ENCODE measurements around the gene IL7R. TPM values are rescaled to one million over a fixed set of nuclear protein-coding genes. Genes with fewer than 3 reads are reported as not detected.
"Not testable (repeated sequence)": the region's sequence is repeated elsewhere in the genome, so short reads cannot be mapped to it uniquely, and the experiment has no call there.

Gene IL7R
- total RNA-seq, 1 experiment from 2014 or later = 7.7 TPM

DNA sequence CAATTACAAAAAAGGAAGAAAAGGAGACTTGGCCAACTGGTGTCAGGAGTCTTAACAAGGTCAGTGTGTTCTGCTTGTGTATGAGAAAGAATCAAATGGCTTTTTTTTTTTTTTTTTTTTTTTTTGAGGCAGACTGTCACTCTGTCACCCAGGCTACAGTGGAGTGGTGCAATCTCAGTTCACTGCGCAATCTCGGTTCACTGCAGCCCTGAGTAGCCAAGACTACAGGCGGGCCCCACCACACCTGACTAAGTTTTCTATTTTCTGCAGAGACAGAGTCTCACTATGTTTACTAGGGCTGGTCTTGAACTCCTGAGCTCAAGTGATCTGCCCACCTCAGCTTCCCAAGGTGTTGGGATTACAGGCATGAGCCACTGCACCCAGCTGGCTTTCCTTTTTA is 3.1 kb upstream of the IL7R start:
- Histone ChIP-seq H3K9me3 (ENCODE audit: low read depth, low read length, poor library complexity, severe bottlenecking) (no peaks in the 10 kb centered on the region), H3K4me1 (ENCODE audit: insufficient read depth, low read length, poor library complexity, severe bottlenecking) (peaks cover 40% of the 10 kb centered on the region), H3K27ac (ENCODE audit: low read depth, low read length, poor library complexity, severe bottlenecking) (no peak overlapping the region), H3K4me3 (ENCODE audit: low read depth, low read length, poor library complexity, severe bottlenecking) (no peak overlapping the region), H3K27me3 (replicated peaks; ENCODE audit: insufficient read depth, low read depth, low read length, poor library complexity) (no peaks in the 10 kb centered on the region), H3K36me3 (ENCODE audit: insufficient read depth, low read length, poor library complexity, severe bottlenecking) (no peaks in the 10 kb centered on the region)
- DNase-seq (ENCODE audit: low spot score) = no peak
- ChIA-PET POLR2A (ENCODE audit: low non-redundant PET) (no interaction called here), CTCF (no interaction called here)
- TF ChIP-seq EZH2 (IDR thresholded peaks at IDR 0.05; ENCODE audit: borderline replicate concordance, low read depth, low read length, poor library complexity, severe bottlenecking) = no peak
- TF ChIP-seq, protein P1, sequence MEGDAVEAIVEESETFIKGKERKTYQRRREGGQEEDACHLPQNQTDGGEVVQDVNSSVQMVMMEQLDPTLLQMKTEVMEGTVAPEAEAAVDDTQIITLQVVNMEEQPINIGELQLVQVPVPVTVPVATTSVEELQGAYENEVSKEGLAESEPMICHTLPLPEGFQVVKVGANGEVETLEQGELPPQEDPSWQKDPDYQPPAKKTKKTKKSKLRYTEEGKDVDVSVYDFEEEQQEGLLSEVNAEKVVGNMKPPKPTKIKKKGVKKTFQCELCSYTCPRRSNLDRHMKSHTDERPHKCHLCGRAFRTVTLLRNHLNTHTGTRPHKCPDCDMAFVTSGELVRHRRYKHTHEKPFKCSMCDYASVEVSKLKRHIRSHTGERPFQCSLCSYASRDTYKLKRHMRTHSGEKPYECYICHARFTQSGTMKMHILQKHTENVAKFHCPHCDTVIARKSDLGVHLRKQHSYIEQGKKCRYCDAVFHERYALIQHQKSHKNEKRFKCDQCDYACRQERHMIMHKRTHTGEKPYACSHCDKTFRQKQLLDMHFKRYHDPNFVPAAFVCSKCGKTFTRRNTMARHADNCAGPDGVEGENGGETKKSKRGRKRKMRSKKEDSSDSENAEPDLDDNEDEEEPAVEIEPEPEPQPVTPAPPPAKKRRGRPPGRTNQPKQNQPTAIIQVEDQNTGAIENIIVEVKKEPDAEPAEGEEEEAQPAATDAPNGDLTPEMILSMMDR (conservative IDR thresholded peaks at IDR 0.05; ENCODE audit: low read depth, low read length) = no peak
- BruUV-seq (replicated peaks) = no TSS peak
- intact Hi-C loops (cut with micrococcal nuclease; ENCODE audit: unreplicated experiment) = no loop called here

- intact Hi-C loops (cut with micrococcal nuclease; ENCODE audit: unreplicated experiment) = no loop called here
- no TSS peak for BruUV-seq (replicated peaks)
Observed at GRCh38 chr5:35854248-35854647, 2.4 kb upstream of the IL7R start.

DNA sequence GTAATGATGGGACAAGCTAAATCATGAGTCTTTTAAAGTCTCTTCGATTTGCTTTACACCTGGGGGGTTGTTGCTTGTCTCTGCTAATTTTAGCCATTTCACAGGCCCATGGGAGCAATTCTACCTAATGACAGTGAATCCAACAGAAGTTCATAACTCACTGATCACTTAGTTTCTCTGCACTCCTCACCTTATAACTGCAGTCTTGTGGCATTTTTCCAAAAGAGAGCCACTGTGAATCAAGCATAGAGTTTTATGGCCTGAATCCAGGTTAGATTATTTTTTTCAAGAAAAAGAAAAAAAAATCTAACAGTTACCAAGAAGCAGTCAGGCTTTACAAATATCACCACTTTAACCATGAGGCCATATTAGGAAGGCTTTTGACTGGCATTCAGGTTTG is 1.5 kb upstream of the IL7R start:
- Histone ChIP-seq H3K9me3 (ENCODE audit: low read depth, low read length, poor library complexity, severe bottlenecking) (no peaks in the 10 kb centered on the region), H3K27me3 (replicated peaks; ENCODE audit: insufficient read depth, low read depth, low read length, poor library complexity) (no peaks in the 10 kb centered on the region), H3K4me1 (ENCODE audit: insufficient read depth, low read length, poor library complexity, severe bottlenecking) (peaks cover 54% of the 10 kb centered on the region), H3K4me3 (ENCODE audit: low read depth, low read length, poor library complexity, severe bottlenecking) (no peak overlapping the region), H3K36me3 (ENCODE audit: insufficient read depth, low read length, poor library complexity, severe bottlenecking) (no peaks in the 10 kb centered on the region), H3K27ac (ENCODE audit: low read depth, low read length, poor library complexity, severe bottlenecking) (no peak overlapping the region)
- POLR2A ChIA-PET (ENCODE audit: low non-redundant PET) = no interaction called here
- DNase-seq (ENCODE audit: low spot score) = no peak
- intact Hi-C loops (cut with micrococcal nuclease; ENCODE audit: unreplicated experiment) = no loop called here
- no TSS peak for BruUV-seq (replicated peaks)
- CTCF ChIA-PET = no interaction called here
- TF ChIP-seq EZH2 (IDR thresholded peaks at IDR 0.05; ENCODE audit: borderline replicate concordance, low read depth, low read length, poor library complexity, severe bottlenecking) = no peak
- TF ChIP-seq, protein P1 (conservative IDR thresholded peaks at IDR 0.05; ENCODE audit: low read depth, low read length) = no peak

More at GRCh38 chr5:35854248-35854647, 2.4 kb upstream of the IL7R start:
- H3K4me3 ChIP-seq (ENCODE audit: low read depth, low read length, poor library complexity, severe bottlenecking) = no peak overlapping the region
- no peaks in the 10 kb centered on the region for H3K36me3 ChIP-seq (ENCODE audit: insufficient read depth, low read length, poor library complexity, severe bottlenecking)
- no peak for DNase-seq (ENCODE audit: low spot score)
- no peak overlapping the region for H3K27ac ChIP-seq (ENCODE audit: low read depth, low read length, poor library complexity, severe bottlenecking)
- H3K9me3 ChIP-seq (ENCODE audit: low read depth, low read length, poor library complexity, severe bottlenecking) = no peaks in the 10 kb centered on the region
- CTCF ChIA-PET = no interaction called here
- TF ChIP-seq EZH2 (IDR thresholded peaks at IDR 0.05; ENCODE audit: borderline replicate concordance, low read depth, low read length, poor library complexity, severe bottlenecking) = no peak
- TF ChIP-seq, protein P1 (conservative IDR thresholded peaks at IDR 0.05; ENCODE audit: low read depth, low read length) = no peak
- no peaks in the 10 kb centered on the region for H3K27me3 ChIP-seq (replicated peaks; ENCODE audit: insufficient read depth, low read depth, low read length, poor library complexity)
- peaks cover 46% of the 10 kb centered on the region for H3K4me1 ChIP-seq (ENCODE audit: insufficient read depth, low read length, poor library complexity, severe bottlenecking)
- POLR2A ChIA-PET (ENCODE audit: low non-redundant PET) = interaction anchor here (0.6 kb wide), 1 partner anchor 109 kb away, joined by 3 read pairs; no protein-coding TSS in a partner anchor

GRCh38 chr5:35856186-35856764 is 416 bp upstream of the IL7R start:
- H3K27ac ChIP-seq (ENCODE audit: low read depth, low read length, poor library complexity, severe bottlenecking) = peak overlapping the region; percentile 71
- H3K9me3 ChIP-seq (ENCODE audit: low read depth, low read length, poor library complexity, severe bottlenecking); intact Hi-C loops (cut with micrococcal nuclease; ENCODE audit: unreplicated experiment); POLR2A ChIA-PET (ENCODE audit: low non-redundant PET); CTCF ChIA-PET; DNase-seq (ENCODE audit: low spot score); BruUV-seq (replicated peaks); H3K36me3 ChIP-seq (ENCODE audit: insufficient read depth, low read length, poor library complexity, severe bottlenecking); H3K27me3 ChIP-seq (replicated peaks; ENCODE audit: insufficient read depth, low read depth, low read length, poor library complexity); H3K4me3 ChIP-seq (ENCODE audit: low read depth, low read length, poor library complexity, severe bottlenecking): not testable (repeated sequence)
- peaks cover 56% of the 10 kb centered on the region for H3K4me1 ChIP-seq (ENCODE audit: insufficient read depth, low read length, poor library complexity, severe bottlenecking)
